Activated CD8-positive, alpha-beta memory T cell treated with anti-CD3 and anti-CD28 coated beads for 48 hours (primary cell): ENCODE data around the gene ORC1.
A peak's percentile ranks its signal among the peaks of the same experiment; 100 is the strongest.

ENCODE experiments used
- DNase-seq, 3 experiments: peaks; one replicate each; pipeline ENCODE4 v3.0.0-alpha.2; 2020; ENCODE audit warnings: low read depth in 2 of 3, low spot score in 2 of 3

ORC1 gene

DNA sequence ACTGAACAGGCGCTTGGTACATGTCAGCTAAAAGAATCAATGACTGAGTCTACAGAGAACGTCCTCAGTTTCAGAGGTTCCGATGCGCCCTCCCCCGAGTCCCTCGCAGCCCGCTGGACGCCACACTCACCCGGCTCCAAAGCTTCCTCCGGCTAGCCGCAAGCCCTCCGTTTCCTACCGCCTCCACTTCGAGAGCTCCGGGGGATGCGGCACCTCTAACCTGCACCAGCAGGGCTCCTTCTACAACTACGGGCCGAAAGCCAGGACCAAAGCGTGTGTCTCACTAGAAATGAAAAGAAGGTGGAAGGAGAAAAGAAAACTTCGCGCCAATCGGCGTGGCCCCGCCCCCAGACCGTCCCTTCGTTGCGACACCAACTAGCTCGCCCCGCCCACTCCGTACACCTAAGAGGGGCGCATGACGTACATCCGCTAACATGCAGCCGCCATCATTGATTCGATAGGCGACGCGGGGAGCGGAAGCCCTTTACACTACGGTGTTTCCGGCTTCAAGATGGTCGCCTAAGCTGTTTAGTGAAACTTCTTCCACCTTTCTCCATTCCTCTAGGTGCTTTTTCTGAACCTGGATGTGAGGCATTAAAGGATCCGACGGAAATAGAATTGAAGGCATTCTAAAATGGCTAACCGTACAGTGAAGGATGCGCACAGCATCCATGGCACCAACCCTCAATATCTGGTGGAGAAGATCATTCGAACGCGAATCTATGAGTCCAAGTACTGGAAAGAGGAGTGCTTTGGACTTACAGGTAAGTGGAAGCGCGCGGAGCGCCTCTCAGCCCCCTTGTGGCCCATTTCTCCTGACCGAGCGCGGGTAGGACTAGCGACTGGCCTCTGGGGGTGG lies at the start of gene ORC1, which contains the start of gene PRPF38A:
Gene ORC1, minus strand, starts transcription at position 308 of the 859 bp plus-strand sequence. CDS start 2,200 bp downstream, outside the sequence.
Gene PRPF38A, plus strand, starts transcription at position 487 of the 859 bp plus-strand sequence. Its CDS starts 148 bp downstream, at position 635.
- peak; percentile 87 to 94 (median 88) for DNase-seq

DNA sequence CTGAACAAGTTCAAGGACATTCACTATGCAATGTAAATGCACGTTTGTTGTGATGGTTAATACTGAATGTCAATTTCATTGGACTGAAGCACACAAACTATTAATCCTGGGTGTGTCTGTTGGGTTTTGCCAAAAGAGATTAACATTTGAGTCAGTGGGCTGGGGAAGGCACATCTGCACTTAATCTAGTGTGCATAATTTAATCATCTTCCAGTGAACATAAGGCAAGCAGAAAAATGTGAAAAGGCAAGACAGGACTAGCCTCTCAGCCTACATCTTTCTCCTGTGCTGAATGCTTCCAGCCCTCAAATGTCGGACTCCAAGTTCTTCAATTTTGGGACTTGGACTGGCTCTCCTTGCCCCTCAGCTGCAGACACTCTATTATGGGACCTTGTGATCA lies 40.2 kb upstream of the ORC1 start:
- DNase-seq = no peak

DNA sequence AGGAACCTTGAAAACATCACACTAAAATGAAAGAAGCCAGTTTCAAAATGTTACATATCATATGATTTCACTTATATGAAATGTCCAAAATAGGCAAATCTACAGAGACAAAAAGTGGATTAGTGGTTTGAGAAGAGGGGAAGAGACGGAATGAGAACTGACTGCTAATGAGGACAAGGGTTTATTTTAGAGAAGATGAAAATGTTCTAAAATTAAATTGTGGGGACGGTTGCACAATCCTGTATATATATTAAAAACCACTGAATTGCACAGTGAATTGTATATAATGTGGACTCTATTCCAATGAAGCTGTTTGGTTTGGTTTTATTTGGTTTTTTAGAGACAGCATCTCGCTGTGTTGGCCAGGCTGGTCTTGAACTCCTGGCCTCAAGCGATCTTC lies 35.8 kb upstream of the ORC1 start:
- no peak for DNase-seq

DNA sequence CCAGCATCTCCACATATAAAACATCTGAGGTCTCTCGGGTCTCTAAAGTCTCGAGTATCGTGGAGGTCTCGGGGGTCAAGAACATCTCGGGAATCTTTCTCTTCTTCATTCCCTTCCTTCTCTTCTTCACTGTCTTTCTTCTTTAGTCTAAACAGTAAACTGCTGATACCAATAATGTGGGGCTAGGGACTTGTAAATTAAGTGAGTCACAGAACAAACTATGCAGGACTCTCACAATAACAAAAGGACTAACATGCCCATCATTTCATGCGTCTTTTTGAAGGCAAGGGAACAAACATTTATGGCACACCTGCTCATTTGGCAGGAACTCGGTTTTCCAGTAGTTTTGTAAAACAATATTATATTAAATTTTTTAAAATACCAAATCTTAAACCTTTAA lies 32.6 kb upstream of the ORC1 start:
- no peak for DNase-seq

DNA sequence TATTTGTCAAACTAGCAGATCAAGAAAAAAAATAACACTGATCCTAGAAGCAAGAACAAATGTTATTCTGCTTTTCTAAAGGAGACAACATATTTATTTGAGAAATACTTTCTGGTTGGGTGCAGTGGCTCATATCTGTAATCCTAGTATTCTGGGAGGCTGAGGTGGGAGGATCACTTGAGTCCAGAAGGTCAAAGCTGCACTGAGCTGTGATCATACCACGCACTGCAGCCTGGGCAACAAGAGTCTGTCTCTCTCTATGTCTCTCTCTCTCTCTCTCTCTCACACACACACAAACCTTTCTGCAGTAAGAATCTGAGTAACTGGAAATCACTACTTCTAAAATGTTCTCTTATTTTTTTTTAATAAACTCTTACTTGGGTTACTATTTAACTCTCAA lies 31.4 kb upstream of the ORC1 start:
- no peak for DNase-seq

DNA sequence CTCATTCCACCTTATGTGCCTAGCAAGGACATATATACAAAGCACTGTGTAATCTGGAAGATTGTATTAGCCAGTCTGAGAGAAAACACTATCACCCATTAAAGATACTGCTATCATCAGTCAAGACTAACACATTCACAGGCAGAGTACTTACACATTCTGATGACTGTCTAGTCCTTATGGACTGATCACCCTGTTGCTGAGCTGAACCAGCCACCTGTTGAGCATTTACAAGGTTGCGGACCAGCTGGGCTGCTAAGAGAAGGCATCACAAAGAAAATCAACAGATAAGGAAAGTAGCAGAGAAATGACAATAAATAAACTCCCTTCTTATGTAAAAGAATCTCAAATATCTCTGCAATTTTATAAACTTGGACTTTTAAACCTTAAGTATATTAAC lies 31.0 kb upstream of the ORC1 start:
- no peak for DNase-seq

DNA sequence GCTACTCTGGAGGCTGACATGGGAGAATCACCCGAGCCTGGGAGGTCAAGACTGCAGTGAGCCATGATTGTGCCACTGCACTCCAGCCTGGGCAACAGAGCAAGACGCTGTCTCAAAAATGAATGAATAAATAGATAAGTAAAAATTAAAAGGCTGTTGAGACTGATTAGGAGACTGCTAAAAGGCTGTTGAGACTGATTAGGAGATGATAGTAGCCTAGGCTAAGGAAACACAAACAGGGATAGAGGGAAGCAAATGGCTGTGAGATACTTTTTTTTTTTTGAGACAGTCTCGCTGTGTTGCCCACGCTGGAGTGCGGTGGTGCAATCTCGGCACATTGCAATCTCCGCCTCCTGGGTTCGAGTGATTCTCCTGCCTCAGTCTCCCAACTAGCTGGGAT lies 28.6 kb upstream of the ORC1 start:
- no peak for DNase-seq

DNA sequence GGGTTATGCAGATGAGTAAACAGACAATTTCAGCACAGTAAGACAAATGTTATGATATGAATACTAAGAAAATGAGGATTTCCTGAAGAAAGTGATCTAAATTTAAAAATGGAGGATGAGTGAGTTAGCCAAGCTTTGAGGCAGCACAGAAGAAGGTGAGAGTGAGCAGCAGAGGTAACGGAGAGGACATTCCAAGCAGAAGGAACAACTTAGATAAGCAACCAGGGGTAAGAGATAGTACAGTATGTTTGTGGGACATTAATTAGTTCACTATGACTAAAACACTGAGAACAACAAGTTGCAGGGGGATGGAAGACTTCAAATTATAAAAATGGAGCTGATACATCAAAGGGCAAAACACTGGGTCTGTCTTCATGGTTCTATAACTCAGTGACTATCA lies 22.9 kb upstream of the ORC1 start:
- DNase-seq = no peak

DNA sequence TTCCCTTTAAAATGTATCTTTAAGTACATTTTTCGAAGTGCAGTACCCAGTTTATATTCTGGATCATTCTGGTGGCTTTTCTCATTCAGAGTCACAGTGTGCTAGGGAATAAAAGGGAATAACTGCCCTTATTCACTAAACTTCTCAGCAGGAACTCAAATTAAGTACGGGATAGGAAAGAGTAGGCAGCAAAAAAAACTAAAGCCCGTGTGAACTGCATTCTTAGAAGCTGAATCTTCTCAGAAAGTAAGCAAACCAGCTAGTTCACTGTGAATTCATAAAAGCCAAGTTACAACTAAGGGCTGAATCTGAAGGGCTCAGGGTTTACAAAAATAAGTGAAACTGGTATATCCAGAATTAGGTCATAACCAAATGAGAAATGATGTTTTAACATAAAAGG lies 22.1 kb upstream of the ORC1 start:
- DNase-seq = no peak

DNA sequence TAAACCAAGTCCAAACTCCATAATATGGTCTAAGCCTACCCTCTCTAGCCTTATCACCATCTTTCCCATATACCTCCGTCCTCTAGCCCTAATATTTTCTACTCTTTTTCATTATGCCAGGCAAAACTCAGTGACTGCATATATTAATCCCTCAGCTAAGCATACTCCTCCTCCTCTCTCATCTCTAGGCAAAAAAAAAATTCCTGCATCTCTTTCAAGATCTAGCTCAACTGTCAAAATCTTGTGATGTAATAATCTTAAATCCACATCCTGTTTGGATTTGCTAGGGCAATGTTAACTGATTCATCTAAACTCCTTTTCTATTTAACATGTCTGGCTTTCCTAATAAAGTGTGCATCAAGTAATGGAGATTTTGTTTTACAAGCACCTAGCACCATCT lies 20.6 kb upstream of the ORC1 start:
- DNase-seq = no peak

DNA sequence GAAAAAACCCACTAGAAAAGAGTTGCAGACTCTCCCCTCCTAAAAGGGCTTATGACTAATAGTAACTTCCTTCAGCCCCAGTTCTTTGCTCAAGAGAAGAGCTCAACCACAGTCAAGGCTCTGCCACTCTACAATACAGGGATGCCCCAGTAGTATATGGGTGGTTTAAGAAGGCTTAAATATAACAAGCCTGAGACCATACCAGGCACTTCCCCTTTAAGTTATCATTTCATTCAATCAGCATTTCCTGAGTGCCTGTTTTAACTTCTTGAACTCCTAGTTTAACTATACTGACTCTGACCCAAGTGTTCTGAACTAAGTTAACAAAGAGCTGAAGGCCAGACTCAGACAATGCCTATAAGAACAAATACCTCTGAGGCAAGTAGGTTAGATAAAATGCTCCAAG lies 20.0 kb upstream of the ORC1 start:
- no peak for DNase-seq

DNA sequence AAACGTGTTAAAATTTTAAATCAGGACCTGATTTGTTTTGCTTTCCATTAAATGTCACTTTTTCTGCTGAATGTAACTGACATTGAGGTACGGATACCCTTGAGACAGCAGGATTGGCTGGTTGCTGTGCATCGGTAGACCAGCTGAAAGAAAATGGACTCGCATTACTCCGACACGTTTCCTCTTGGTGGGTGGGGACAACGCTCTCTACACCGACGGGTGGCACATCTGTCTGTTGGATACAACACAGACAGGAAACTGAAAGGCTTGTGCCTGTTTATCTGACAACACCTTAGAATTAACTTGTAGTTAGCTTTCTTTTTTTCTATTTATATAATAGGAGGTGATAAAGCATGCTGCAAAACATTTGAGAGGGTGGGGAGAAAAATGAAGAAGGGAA lies 19.5 kb upstream of the ORC1 start:
- peak; percentile 12 to 14 (median 12) for DNase-seq

DNA sequence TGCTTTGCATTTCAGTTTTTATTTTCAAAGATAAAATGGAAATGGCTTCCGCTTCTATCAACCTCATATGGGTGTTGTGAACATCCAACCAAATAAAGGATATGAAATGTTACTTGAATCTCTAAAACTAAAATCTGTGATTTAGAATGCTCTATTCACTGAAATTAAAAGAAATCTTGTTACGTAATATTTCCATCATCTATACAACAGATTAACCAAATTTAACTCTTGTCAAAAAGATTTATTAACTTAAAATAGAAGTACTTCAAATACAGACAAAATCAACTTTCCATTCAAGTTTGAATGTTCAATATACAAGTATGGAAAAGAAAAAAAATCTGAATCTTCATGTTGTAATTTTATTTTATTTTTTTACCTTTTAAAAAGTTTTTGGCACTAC lies 18.8 kb upstream of the ORC1 start:
- no peak for DNase-seq

DNA sequence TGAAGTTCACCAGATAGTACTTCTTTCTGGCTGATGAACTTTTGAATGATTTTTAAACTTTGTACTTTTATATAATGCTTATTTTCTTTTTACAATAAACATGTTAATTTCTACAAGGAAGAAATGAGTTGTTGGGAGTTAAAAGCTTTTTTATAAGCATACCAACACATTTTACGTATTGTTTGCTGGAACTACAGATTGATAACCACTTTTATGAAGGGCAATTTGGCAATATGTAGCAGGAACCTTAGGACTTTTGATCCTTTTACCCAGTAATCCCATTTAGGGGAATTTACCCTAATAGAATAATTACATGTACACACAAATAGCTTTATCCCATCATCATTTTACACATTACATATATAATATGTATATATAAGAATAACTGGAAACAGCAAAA lies 16.5 kb upstream of the ORC1 start:
- DNase-seq = no peak

DNA sequence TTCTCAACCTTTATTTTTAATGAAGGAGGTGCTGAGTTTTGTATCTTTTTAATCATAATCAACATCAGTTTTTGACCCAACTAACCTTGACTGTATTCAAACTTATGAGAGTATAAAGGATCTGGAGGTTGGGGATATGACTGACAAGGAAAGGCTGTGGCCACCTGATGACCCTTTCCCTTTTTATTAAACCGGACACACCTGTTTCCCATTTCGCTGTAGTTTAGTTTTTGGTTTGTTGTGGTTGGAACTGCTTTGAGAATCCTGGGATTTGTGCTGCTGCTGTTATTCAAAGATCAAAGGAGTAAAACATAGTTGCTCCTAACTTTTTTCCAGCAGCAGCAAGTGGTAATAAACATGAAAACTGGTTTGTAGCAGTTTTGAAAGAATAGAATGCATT lies 12.6 kb upstream of the ORC1 start:
- no peak for DNase-seq

DNA sequence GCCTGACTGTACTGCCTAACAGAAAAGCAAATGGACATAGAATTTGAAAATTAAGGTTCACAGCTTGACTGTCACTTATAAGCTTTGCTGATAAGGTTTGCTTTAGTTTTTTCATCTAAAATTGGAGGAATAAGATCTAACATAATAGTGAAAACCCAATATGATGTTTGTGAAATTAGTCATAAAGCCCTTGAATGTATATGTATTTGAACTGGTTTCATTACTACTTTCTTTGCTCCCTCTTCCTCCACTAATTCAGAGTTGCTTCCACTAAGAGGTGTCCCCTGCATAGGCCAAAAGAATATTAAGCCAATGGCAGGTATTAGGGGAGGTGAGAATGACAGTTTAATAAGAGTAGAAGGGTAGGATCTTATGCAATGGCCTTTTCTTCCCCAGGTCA lies 10.7 kb upstream of the ORC1 start:
- no peak for DNase-seq

DNA sequence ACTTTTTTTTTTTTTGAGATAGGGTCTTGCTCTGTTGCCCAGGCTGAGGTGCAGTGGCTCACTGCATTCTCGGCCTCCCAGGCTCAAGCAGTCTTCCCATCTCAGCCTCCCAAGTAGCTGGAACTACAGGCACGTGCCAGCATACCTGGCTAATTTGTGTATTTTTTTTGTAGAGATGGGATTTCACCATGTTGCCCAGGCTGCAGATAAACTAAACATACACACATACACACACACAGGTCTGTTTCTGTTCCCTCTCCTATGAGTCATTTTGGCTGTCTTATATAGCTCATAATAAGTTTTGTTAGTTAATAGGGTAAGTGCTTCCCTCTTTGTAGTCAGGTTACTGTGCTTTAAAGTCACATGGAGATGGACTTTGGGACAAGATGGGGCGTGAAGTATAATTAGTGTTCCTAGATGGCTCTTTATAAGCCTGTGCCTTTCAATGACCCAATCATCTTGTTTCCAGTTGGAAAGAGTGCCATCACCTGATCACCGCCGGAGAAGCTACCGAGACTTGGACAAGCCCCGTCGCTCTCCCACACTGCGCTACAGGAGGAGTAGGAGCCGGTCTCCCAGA lies 9.3 kb upstream of the ORC1 start:
- no peak for DNase-seq

DNA sequence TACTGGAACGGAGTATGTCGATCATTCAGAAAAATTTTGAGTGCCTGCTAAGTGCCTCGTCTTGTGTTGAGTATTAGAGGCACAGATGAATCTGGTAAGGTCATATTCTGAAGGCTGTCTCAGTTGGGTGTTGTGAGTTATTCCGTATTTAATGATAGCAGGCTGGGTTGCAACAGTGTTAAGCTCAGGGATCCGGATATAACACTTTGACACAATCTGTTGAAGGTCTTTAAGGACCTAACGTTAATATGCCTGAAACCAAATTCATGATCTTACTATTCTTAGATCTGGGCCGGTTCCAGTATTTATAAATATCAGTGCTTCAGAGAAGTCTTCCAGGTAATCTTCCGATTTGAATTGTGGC lies 734 bp upstream of the ORC1 start:
- no peak for DNase-seq

DNA sequence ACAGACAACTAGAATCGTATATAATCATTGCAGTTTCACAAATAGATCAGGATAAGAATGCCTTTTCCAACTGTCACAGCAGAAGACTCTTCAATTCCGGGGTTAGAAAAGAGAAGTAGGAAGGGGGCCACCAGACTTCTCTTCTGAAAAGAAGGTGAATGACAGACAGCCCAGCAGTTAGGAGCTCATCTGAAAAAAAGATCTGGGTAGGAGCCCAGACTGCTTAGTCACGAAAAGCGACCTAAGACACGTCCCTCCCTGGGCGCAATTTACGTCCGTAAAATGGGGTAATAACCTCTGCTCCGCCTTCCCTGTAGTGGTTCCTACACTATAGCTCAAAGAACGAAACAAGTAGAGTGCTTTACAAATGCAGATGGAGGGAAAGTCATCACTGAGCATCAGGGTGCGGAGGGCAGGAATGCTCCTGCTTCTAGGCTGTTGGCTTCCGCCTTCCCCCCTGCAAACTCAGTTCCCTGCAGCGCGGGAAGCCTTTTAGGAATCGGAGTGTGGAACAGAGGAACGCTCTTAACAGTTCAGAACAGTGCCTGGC lies 582 bp downstream of the ORC1 start:
- peak in 2 of 3 experiments; percentile 5 to 23 for DNase-seq

DNA sequence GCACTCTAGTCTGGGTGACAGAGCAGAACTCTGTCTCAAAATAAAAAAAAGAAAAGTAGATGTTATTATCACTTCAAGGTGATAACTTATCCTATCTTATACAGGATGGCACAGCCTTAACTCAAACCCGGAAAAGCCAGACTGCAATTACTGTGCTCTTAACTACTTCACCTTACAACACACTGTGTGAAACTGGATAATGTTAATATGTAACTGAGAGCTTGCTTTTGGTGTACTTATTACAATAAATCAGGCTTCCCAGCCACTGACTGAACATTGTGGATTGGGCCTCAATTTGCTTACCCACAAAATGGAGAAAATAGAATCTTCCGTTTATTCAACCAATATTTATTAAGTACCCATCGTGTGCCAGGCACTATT lies 1.4 kb downstream of the ORC1 start:
- no peak for DNase-seq

DNA sequence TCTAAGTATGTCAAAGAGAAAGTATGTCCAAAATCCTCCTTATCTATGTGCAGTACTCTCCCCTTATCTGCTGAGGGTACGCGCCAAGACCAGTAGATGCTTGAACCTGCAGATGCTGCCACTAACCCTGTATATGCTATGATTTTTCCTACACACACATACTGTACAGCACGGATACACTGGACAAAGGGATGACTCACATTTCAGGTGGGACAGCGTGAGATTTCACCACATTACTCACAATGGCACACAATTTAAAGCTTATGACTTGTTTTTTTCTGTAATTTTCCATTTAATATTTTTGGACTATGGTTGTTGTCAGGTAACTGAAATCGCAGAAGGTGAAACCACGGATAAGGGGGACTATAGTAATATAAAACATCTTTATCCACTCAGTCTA lies 4.1 kb downstream of the ORC1 start:
- no peak for DNase-seq

DNA sequence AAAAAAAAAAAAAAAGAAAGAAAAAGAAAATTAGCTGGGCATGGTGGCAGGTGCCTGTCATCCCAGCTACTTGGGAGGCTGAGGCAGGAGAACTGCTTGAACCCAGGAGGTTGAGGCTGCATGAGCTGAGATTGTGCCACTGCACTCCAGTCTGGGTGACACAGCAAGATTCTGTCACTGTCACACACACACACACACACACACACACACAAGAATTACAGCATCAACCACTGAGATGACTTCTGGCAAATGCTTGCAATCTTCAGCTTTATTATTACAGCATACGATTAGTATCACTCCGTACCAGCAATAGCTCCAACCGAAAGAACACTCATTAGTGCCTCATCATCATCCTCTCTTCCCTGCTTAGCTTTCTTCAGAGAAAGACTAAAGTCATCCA lies 4.6 kb downstream of the ORC1 start:
- DNase-seq = no peak

DNA sequence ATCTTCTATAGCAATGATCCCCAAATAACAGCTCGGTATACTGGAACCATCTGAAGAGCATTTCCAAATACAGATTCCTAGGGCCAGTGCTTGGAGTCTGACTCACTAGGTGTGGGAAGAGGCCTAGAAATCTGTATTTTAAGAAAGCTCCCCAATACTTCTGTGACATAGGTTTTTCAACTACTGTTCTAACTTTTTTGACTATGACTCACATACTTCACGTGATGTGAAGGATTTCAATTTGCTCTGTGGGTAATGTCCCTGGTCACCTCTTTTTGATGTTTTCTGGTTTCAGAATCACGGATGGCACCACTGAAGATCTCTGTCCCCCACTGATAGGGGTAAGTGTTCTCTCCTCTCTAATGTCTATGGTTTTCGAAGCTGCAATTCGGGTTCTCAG lies 11.0 kb downstream of the ORC1 start:
- DNase-seq = no peak
